GM12878 (cell line): Measurements from ENCODE around the gene CDH4. TPM values are rescaled to one million over a fixed set of nuclear protein-coding genes. Genes with fewer than 3 reads are reported as not detected.

ENCODE experiments used
- CREM ChIP-seq: IDR thresholded peaks from 2 replicates; pipeline ENCODE4 v1.6.1; 2014; ENCODE audit warnings: antibody characterized with exemption, low read depth
- EGR1 ChIP-seq, 2 experiments: IDR thresholded peaks; 1 replicate in 1 of 2; 2 replicates in 1 of 2; pipeline ENCODE4 v1.6.1; 2011 to 2012; ENCODE audit warnings: low read depth in 2 of 2, low read length in 2 of 2, borderline replicate concordance in 1 of 2, mild to moderate bottlenecking in 1 of 2, moderate library complexity in 1 of 2
- ESRRA ChIP-seq: IDR thresholded peaks from 2 replicates; pipeline ENCODE4 v1.6.1; 2012; ENCODE audit warnings: mild to moderate bottlenecking, low read length, improper control_type of control experiment
- ETV6 ChIP-seq, 2 experiments: fragments of 450-650 bp in 1 of 2; IDR thresholded peaks in 1 of 2; conservative IDR thresholded peaks in 1 of 2; 2 replicates each; pipeline ENCODE4 v1.6.1; 2014; ENCODE audit warnings: antibody characterized with exemption in 1 of 2, borderline replicate concordance in 1 of 2, low read depth in 1 of 2, mild to moderate bottlenecking in 1 of 2, moderate library complexity in 1 of 2
- IRF4 ChIP-seq: IDR thresholded peaks from 2 replicates; pipeline ENCODE4 v1.6.1; 2011; ENCODE audit warnings: low read depth, low read length
- MYB ChIP-seq: fragments of 150-350 bp; IDR thresholded peaks from 2 replicates; pipeline ENCODE4 v1.6.1; 2014; ENCODE audit warnings: mild to moderate bottlenecking, low read depth, low read length, borderline replicate concordance
- MYC ChIP-seq: IDR thresholded peaks from 2 replicates; pipeline ENCODE4 v1.6.1; 2011; ENCODE audit warnings: mild to moderate bottlenecking, low read length, moderate library complexity, inconsistent platforms; ENCODE audit not compliant: insufficient read depth, insufficient replicate concordance, insufficient read length, severe bottlenecking
- RCOR1 ChIP-seq: conservative IDR thresholded peaks from 2 replicates; pipeline ENCODE4 v1.6.1; 2012; ENCODE audit warnings: low read depth, low read length, improper control_type of control experiment
- SIN3A ChIP-seq: IDR thresholded peaks from 2 replicates; pipeline ENCODE4 v1.6.1; 2012; ENCODE audit warnings: low read depth, low read length, improper control_type of control experiment
- SMAD1 ChIP-seq: fragments of 450-650 bp; IDR thresholded peaks from 2 replicates; pipeline ENCODE4 v1.6.1; 2018; ENCODE audit warnings: mild to moderate bottlenecking, low read depth; ENCODE audit not compliant: partially characterized antibody
- STAT3 ChIP-seq: IDR thresholded peaks from 2 replicates; pipeline ENCODE4 v1.6.1; 2011; ENCODE audit warnings: low read depth, low read length, improper control_type of control experiment
- ZNF217 ChIP-seq: fragments of 450-650 bp; IDR thresholded peaks from 2 replicates; pipeline ENCODE4 v1.6.1; 2017; ENCODE audit warnings: antibody characterized with exemption, mild to moderate bottlenecking
- ZZZ3 ChIP-seq: IDR thresholded peaks from 2 replicates; pipeline ENCODE4 v1.6.1; 2011; ENCODE audit warnings: low read depth; ENCODE audit not compliant: control insufficient read depth, insufficient read length
- polyA plus RNA-seq, 11 experiments: library from polyadenylated mRNA; depleted of rRNA in 4 of 11; unstranded in 6 of 11; stranded (reverse) in 5 of 11; fragments of >200 nt; fragmentation: Nextera tagmentation in 4 of 11; fragmentation: Illumina TruSeq in 1 of 11; extraction: Ambion mirVana in 4 of 11; extraction: Trizol in 1 of 11; gene quantifications; 1 replicate in 1 of 11; 2 replicates in 10 of 11; pipeline versions ENCODE4 v1.2.1 to v1.2.3, GENCODE V29; 2011 to 2016; ENCODE audit warnings: inconsistent platforms in 2 of 11, missing spikeins in 2 of 11, low read depth in 1 of 11
- total RNA-seq, 4 experiments: library from RNA; depleted of rRNA in 3 of 4; stranded (reverse); fragments of >200 nt in 3 of 4; fragmentation: Illumina TruSeq in 1 of 4; extraction: Trizol in 1 of 4; gene quantifications; 2 replicates each; pipeline versions ENCODE4 v1.2.1 to v1.2.3, GENCODE V29; 2013 to 2021
- TF ChIP-seq, protein P1 (sequence below): IDR thresholded peaks from 2 replicates; pipeline ENCODE4 v1.6.1; 2012; ENCODE audit warnings: mild to moderate bottlenecking, low read depth, low read length
- TF ChIP-seq, protein P2 (sequence below): fragments of 450-650 bp; IDR thresholded peaks from 2 replicates; pipeline ENCODE4 v1.6.1; 2017; ENCODE audit warnings: mild to moderate bottlenecking, moderate library complexity

The CDH4 gene
- total and polyA plus RNA-seq, 10 of the 15 experiments (the other 5 are each of a cell fraction or from before 2014, with no cell fraction given): not detected

DNA sequence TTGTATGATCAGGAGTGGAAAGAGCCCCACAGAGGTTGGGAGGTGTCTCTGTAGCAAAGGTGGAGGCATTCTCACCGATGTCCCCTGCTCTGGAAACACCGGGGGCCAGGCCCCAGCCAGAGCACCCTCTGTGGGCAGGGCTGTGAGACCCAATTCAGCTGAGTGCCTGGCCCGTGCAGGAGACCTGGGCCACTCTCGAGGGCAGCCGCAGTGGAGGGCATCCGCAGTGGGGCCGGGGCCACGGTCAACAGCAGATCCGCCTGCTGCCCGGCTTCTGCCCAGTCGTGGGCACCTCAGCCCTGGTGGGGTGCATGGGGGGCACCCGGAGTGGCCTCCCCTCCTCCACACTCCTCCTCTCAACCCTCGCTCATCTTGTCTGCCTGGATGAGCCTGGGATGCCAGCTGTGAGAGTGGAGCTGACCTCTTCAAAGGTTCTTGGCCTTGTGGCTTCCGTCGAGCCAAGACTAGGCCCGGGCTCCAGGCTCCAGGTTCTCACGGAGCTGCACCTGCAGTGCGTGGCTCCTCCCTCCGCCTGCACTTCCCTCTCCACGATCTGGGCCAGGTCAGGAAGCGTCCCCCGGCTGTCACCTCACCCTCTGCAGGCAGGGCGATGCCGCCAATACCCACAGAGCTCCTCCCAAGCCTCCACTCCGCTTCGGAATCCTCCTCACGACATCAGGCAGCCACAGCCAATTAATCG is 678.9 kb downstream of the CDH4 start (continued):
- TF ChIP-seq ESRRA: no peak
- TF ChIP-seq ZZZ3: no peak
- no peak for TF ChIP-seq STAT3
- no peak for TF ChIP-seq CREM
- no peak for TF ChIP-seq SMAD1
- TF ChIP-seq MYB: no peak
- no peak for TF ChIP-seq IRF4
- TF ChIP-seq MYC: no peak
- TF ChIP-seq, protein P1, sequence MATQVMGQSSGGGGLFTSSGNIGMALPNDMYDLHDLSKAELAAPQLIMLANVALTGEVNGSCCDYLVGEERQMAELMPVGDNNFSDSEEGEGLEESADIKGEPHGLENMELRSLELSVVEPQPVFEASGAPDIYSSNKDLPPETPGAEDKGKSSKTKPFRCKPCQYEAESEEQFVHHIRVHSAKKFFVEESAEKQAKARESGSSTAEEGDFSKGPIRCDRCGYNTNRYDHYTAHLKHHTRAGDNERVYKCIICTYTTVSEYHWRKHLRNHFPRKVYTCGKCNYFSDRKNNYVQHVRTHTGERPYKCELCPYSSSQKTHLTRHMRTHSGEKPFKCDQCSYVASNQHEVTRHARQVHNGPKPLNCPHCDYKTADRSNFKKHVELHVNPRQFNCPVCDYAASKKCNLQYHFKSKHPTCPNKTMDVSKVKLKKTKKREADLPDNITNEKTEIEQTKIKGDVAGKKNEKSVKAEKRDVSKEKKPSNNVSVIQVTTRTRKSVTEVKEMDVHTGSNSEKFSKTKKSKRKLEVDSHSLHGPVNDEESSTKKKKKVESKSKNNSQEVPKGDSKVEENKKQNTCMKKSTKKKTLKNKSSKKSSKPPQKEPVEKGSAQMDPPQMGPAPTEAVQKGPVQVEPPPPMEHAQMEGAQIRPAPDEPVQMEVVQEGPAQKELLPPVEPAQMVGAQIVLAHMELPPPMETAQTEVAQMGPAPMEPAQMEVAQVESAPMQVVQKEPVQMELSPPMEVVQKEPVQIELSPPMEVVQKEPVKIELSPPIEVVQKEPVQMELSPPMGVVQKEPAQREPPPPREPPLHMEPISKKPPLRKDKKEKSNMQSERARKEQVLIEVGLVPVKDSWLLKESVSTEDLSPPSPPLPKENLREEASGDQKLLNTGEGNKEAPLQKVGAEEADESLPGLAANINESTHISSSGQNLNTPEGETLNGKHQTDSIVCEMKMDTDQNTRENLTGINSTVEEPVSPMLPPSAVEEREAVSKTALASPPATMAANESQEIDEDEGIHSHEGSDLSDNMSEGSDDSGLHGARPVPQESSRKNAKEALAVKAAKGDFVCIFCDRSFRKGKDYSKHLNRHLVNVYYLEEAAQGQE: no peak
- TF ChIP-seq EGR1 (IDR thresholded peaks at IDR 0.05; ENCODE audit: borderline replicate concordance in 1 of 2, low read depth in 2 of 2, low read length in 2 of 2): no peak
- no peak for TF ChIP-seq ETV6 (conservative IDR thresholded peaks at IDR 0.05 in 1 of 2, IDR thresholded peaks at IDR 0.05 in 1 of 2; ENCODE audit: borderline replicate concordance in 1 of 2, low read depth in 1 of 2)
- no peak for TF ChIP-seq RCOR1
- TF ChIP-seq, protein P2, sequence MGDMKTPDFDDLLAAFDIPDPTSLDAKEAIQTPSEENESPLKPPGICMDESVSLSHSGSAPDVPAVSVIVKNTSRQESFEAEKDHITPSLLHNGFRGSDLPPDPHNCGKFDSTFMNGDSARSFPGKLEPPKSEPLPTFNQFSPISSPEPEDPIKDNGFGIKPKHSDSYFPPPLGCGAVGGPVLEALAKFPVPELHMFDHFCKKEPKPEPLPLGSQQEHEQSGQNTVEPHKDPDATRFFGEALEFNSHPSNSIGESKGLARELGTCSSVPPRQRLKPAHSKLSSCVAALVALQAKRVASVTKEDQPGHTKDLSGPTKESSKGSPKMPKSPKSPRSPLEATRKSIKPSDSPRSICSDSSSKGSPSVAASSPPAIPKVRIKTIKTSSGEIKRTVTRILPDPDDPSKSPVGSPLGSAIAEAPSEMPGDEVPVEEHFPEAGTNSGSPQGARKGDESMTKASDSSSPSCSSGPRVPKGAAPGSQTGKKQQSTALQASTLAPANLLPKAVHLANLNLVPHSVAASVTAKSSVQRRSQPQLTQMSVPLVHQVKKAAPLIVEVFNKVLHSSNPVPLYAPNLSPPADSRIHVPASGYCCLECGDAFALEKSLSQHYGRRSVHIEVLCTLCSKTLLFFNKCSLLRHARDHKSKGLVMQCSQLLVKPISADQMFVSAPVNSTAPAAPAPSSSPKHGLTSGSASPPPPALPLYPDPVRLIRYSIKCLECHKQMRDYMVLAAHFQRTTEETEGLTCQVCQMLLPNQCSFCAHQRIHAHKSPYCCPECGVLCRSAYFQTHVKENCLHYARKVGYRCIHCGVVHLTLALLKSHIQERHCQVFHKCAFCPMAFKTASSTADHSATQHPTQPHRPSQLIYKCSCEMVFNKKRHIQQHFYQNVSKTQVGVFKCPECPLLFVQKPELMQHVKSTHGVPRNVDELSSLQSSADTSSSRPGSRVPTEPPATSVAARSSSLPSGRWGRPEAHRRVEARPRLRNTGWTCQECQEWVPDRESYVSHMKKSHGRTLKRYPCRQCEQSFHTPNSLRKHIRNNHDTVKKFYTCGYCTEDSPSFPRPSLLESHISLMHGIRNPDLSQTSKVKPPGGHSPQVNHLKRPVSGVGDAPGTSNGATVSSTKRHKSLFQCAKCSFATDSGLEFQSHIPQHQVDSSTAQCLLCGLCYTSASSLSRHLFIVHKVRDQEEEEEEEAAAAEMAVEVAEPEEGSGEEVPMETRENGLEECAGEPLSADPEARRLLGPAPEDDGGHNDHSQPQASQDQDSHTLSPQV: no peak
- no peak for TF ChIP-seq ZNF217
- no peak for TF ChIP-seq SIN3A
- TF ChIP-seq, all 136 proteins: peak for 0
